A673 (cell line): ENCODE results near the gene NES. TPM values are rescaled to one million over a fixed set of nuclear protein-coding genes. Genes with fewer than 3 reads are reported as not detected.

ENCODE experiments used
- BruUV-seq: library from RNA; stranded (reverse); fragments of 400-500 nt; replicated peaks from 2 replicates; lab custom pipeline; 2021; lab: Mats Ljungman, UMichigan
- CTCF ChIA-PET: fragments of 300-600 bp; sonication (Branson Sonifier 250); formaldehyde crosslinking; loops from one replicate; lab custom pipeline; 2022; ENCODE audit warnings: antibody characterized with exemption; lab: Charles Lee
- POLR2A ChIA-PET: fragments of 300-600 bp; sonication (Branson Sonifier 250); formaldehyde crosslinking; loops from one replicate; lab custom pipeline; 2022; ENCODE audit warnings: antibody characterized with exemption; ENCODE audit not compliant: low non-redundant PET; lab: Charles Lee
- DNase-seq: peaks from one replicate; pipeline ENCODE4 v3.0.0-alpha.2; 2015; ENCODE audit warnings: low spot score
- H3K27ac ChIP-seq: fragments of 200-600 bp; sonication (generic); 2 replicates; pipeline ENCODE4 v1.5.1; 2016; ENCODE audit warnings: mixed run types, low read depth, mild to moderate bottlenecking, mixed read lengths, antibody characterized with exemption, low read length; ENCODE audit not compliant: poor library complexity, severe bottlenecking
- H3K27me3 ChIP-seq: fragments of 200-600 bp; sonication (generic); replicated peaks from 2 replicates; pipeline ENCODE4 v1.6.1; 2017; ENCODE audit warnings: mixed run types, low read depth, mild to moderate bottlenecking, mixed read lengths, antibody characterized with exemption, low read length; ENCODE audit not compliant: insufficient read depth, poor library complexity
- H3K36me3 ChIP-seq: fragments of 200-600 bp; sonication (generic); 2 replicates; pipeline ENCODE4 v1.6.1; 2016; ENCODE audit warnings: mixed run types, mild to moderate bottlenecking, mixed read lengths, antibody characterized with exemption, low read length; ENCODE audit not compliant: insufficient read depth, poor library complexity, severe bottlenecking
- H3K4me1 ChIP-seq: fragments of 200-600 bp; sonication (generic); 2 replicates; pipeline ENCODE4 v1.6.1; 2017; ENCODE audit warnings: mixed run types, mild to moderate bottlenecking, mixed read lengths, antibody characterized with exemption, low read length; ENCODE audit not compliant: insufficient read depth, poor library complexity, severe bottlenecking
- H3K4me3 ChIP-seq: fragments of 200-600 bp; sonication (generic); 2 replicates; pipeline ENCODE4 v1.5.1; 2016; ENCODE audit warnings: low read depth, mixed run types, mild to moderate bottlenecking, mixed read lengths, low read length; ENCODE audit not compliant: poor library complexity, severe bottlenecking
- H3K9me3 ChIP-seq: fragments of 200-600 bp; sonication (generic); 2 replicates; pipeline ENCODE4 v1.6.1; 2016; ENCODE audit warnings: mixed run types, low read depth, mild to moderate bottlenecking, mixed read lengths, antibody characterized with exemption, low read length; ENCODE audit not compliant: poor library complexity, severe bottlenecking
- EZH2 ChIP-seq: fragments of 200-600 bp; sonication (generic); IDR thresholded peaks from 2 replicates; pipeline ENCODE4 v1.6.1; 2017; ENCODE audit warnings: borderline replicate concordance, low read depth, mild to moderate bottlenecking, mixed read lengths, antibody characterized with exemption, low read length; ENCODE audit not compliant: poor library complexity, severe bottlenecking
- intact Hi-C: fragments of 100-400 bp; cut with micrococcal nuclease; formaldehyde crosslinking; loops from one replicate; pipeline ENCODE4 v1.10.0; 2022; ENCODE audit not compliant: unreplicated experiment
- total RNA-seq: library from RNA; stranded (reverse); gene quantifications from 2 replicates; pipeline ENCODE4 v1.2.3, GENCODE V29; 2021
- TF ChIP-seq, protein P1 (sequence below): fragments of 300-800, 200-600 bp; sonication (generic); conservative IDR thresholded peaks from 2 replicates; pipeline ENCODE4 v1.5.1; 2017; ENCODE audit warnings: low read depth, mild to moderate bottlenecking, antibody characterized with exemption, low read length, moderate library complexity, mixed read lengths

Gene NES
- total RNA-seq, 1 experiment from 2014 or later, result 8.7 TPM

DNA sequence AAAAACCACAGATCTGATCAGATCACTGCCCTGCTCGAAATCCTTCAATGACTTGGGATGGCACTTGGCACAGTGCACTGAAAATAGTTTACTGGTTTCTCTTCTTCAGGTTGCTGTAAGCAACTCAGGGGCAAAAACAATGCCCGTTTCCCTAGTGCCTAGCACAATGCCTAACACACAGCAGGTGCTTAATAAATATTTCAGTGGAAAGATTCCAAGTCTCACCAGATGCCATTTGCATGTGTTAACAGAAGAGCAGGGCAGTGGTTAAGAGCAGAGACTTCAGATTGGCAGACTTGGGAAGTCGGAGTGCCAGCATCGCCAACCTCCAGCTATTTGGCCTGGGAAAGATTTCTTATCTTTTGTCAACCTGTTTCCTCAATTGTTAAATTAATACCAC lies 40.1 kb upstream of the NES start:
- Histone ChIP-seq H3K36me3 (peaks cover 13% of the 10 kb centered on the region), H3K4me1 (no peaks in the 10 kb centered on the region), H3K4me3 (no peak overlapping the region), H3K9me3 (no peaks in the 10 kb centered on the region), H3K27ac (no peak overlapping the region), H3K27me3 (no peaks in the 10 kb centered on the region)
- TF ChIP-seq, protein P1, sequence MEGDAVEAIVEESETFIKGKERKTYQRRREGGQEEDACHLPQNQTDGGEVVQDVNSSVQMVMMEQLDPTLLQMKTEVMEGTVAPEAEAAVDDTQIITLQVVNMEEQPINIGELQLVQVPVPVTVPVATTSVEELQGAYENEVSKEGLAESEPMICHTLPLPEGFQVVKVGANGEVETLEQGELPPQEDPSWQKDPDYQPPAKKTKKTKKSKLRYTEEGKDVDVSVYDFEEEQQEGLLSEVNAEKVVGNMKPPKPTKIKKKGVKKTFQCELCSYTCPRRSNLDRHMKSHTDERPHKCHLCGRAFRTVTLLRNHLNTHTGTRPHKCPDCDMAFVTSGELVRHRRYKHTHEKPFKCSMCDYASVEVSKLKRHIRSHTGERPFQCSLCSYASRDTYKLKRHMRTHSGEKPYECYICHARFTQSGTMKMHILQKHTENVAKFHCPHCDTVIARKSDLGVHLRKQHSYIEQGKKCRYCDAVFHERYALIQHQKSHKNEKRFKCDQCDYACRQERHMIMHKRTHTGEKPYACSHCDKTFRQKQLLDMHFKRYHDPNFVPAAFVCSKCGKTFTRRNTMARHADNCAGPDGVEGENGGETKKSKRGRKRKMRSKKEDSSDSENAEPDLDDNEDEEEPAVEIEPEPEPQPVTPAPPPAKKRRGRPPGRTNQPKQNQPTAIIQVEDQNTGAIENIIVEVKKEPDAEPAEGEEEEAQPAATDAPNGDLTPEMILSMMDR, result no peak
- no peak for TF ChIP-seq EZH2
- ChIA-PET POLR2A (no interaction called here), CTCF (no interaction called here)
- no peak for DNase-seq
- intact Hi-C loops, result no loop called here
- no TSS peak for BruUV-seq

DNA sequence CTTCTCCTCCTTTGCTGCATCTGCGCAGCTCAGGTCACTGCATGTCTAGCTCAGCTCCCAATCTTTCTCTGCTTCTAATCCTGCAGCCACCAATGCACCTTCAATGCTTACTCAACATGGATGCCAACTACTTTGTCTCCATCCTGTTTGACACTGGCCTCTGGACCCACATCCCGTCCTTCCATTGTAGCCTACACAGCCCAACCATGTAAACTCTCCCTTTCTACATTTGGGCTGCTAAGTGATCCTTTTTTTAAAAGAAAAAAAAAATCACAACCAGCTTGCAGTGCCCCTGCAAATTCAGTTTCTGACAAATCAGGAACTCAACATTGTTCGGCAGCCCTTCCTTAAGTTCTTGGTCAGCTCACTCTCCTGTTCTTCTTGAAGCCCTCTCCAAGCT lies 37.6 kb upstream of the NES start:
- Histone ChIP-seq H3K4me1 (no peaks in the 10 kb centered on the region), H3K27me3 (no peaks in the 10 kb centered on the region), H3K27ac (no peak overlapping the region), H3K9me3 (no peaks in the 10 kb centered on the region), H3K36me3 (no peaks in the 10 kb centered on the region), H3K4me3 (no peak overlapping the region)
- no peak for TF ChIP-seq EZH2
- TF ChIP-seq, protein P1, result no peak
- CTCF ChIA-PET, result interaction anchor here (0.6 to 0.7 kb wide), 2 partner anchors 8 to 11 kb away, joined by 3 to 7 read pairs; no protein-coding TSS in a partner anchor
- intact Hi-C loops, result no loop called here
- BruUV-seq, result no TSS peak
- no peak for DNase-seq
- POLR2A ChIA-PET, result no interaction called here

DNA sequence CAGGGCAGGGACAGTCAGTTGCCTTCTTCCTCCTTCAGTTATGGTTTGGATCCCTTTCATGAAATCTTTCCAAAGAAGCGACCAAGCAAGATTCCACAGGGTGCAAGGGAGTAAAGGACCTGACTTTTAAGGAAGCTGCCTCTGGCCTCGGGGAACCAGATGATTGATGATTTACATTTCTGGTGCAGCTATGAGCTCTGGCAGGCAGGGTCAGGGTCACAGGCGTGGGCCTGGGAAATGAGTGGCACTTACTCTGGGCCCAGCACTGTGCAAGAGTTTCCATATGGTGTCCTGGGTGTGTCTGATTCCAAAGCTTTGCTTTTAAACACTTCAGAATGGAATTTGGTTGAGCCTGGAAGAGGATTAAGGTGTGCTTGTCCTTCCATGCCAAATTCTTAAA lies 35.4 kb upstream of the NES start:
- Histone ChIP-seq H3K27me3 (no peaks in the 10 kb centered on the region), H3K27ac (no peak overlapping the region), H3K4me3 (no peak overlapping the region), H3K9me3 (no peaks in the 10 kb centered on the region), H3K36me3 (no peaks in the 10 kb centered on the region), H3K4me1 (no peaks in the 10 kb centered on the region)
- BruUV-seq, result no TSS peak
- intact Hi-C loops, result no loop called here
- DNase-seq, result no peak
- POLR2A ChIA-PET, result no interaction called here
- TF ChIP-seq EZH2, result no peak
- TF ChIP-seq, protein P1, result no peak
- CTCF ChIA-PET, result interaction anchor here (0.8 kb wide), 2 partner anchors 13 to 23 kb away, joined by 3 to 4 read pairs; no protein-coding TSS in a partner anchor
